HepG2 (cell line): ENCODE data around the gene TRIM7. TPM values are rescaled to one million over a fixed set of nuclear protein-coding genes. Genes with fewer than 3 reads are reported as not detected.

Experiments
- BRD4 ChIP-seq: sonication (generic); formaldehyde crosslinking; IDR thresholded peaks from 2 replicates; pipeline ENCODE4 v1.4.0; 2020; ENCODE audit warnings: missing genetic modification reagents
- DR1 ChIP-seq: sonication (generic); formaldehyde crosslinking; IDR thresholded peaks from 2 replicates; pipeline ENCODE4 v1.8.0; 2021; ENCODE audit warnings: mild to moderate bottlenecking, missing genetic modification reagents, inconsistent platforms
- EHMT2 ChIP-seq: fragments of 200-600 bp; sonication (generic); IDR thresholded peaks from 2 replicates; pipeline ENCODE4 v1.7.0; 2017; ENCODE audit warnings: antibody characterized with exemption, low read depth, low read length, borderline replicate concordance
- FOXA3 ChIP-seq: IDR thresholded peaks from 2 replicates; pipeline ENCODE4 v1.6.1; 2016; ENCODE audit warnings: missing genetic modification reagents, missing compliant biosample characterization
- FOXO4 ChIP-seq: sonication (generic); formaldehyde crosslinking; conservative IDR thresholded peaks from 2 replicates; pipeline ENCODE4 v1.8.1; 2023; ENCODE audit warnings: missing genetic modification reagents
- GATA4 ChIP-seq: sonication (generic); IDR thresholded peaks from 2 replicates; pipeline ENCODE4 v1.6.1; 2016; ENCODE audit warnings: antibody characterized with exemption, low read depth, borderline replicate concordance
- HIVEP1 ChIP-seq: sonication (generic); formaldehyde crosslinking; IDR thresholded peaks from 2 replicates; pipeline ENCODE4 v1.4.0; 2020; ENCODE audit warnings: mild to moderate bottlenecking, missing genetic modification reagents
- KDM4B ChIP-seq: sonication (generic); formaldehyde crosslinking; IDR thresholded peaks from 2 replicates; pipeline ENCODE4 v1.4.0; 2020; ENCODE audit warnings: missing genetic modification reagents
- KLF16 ChIP-seq, 2 experiments: sonication (generic) in 1 of 2; formaldehyde crosslinking in 1 of 2; IDR thresholded peaks; 2 replicates each; pipeline versions ENCODE4 v1.6.1 to v1.8.0; 2016 to 2023; ENCODE audit warnings: missing genetic modification reagents in 2 of 2, missing compliant biosample characterization in 1 of 2
- RBFOX2 ChIP-seq: fragments of 200-400 bp; formaldehyde crosslinking; IDR thresholded peaks from 2 replicates; pipeline ENCODE4 v1.6.1; 2017; ENCODE audit warnings: low read depth, mild to moderate bottlenecking, low read length
- SMAD9 ChIP-seq: sonication (generic); formaldehyde crosslinking; IDR thresholded peaks from 2 replicates; pipeline ENCODE4 v1.5.1; 2020; ENCODE audit warnings: mild to moderate bottlenecking, missing genetic modification reagents
- ZNF274 ChIP-seq: sonication (generic); formaldehyde crosslinking; IDR thresholded peaks from 2 replicates; pipeline ENCODE4 v1.5.1; 2020; ENCODE audit warnings: mild to moderate bottlenecking, missing genetic modification reagents
- ZNF558 ChIP-seq: sonication (generic); formaldehyde crosslinking; IDR thresholded peaks from 2 replicates; pipeline ENCODE4 v1.9.0; 2022; ENCODE audit warnings: mild to moderate bottlenecking, missing genetic modification reagents, borderline replicate concordance
- ZNF737 ChIP-seq: sonication (generic); formaldehyde crosslinking; IDR thresholded peaks from 2 replicates; pipeline ENCODE4 v1.5.0; 2020; ENCODE audit warnings: missing genetic modification reagents, mild to moderate bottlenecking, borderline replicate concordance
- ZZZ3 ChIP-seq: sonication (generic); formaldehyde crosslinking; IDR thresholded peaks from 2 replicates; pipeline ENCODE4 v1.4.0; 2020; ENCODE audit warnings: missing genetic modification reagents, mild to moderate bottlenecking, borderline replicate concordance
- polyA plus RNA-seq, 8 experiments: library from polyadenylated mRNA; depleted of rRNA in 3 of 8; stranded (reverse) in 7 of 8; unstranded in 1 of 8; fragments of >200 nt; fragmentation: Illumina TruSeq in 4 of 8; extraction: Trizol in 4 of 8; gene quantifications; 2 replicates each; pipeline versions ENCODE4 v1.2.1 to v1.2.3, GENCODE V29; 2011 to 2016; ENCODE audit warnings: low read depth in 4 of 8, missing spikeins in 1 of 8, mixed read lengths in 1 of 8; ENCODE audit not compliant: insufficient read depth in 1 of 8
- total RNA-seq, 5 experiments: library from RNA; depleted of rRNA; stranded (reverse); fragments of >200 nt; fragmentation: Illumina TruSeq; extraction: Trizol; gene quantifications; 2 replicates each; pipeline ENCODE4 v1.2.3, GENCODE V29; 2016; ENCODE audit warnings: low read depth in 1 of 5
- TF ChIP-seq, protein P1 (sequence below), 2 experiments: fragments of 450-650 bp in 1 of 2; sonication (generic) in 1 of 2; formaldehyde crosslinking in 1 of 2; IDR thresholded peaks; 2 replicates each; pipeline versions ENCODE4 v1.6.1 to v1.8.0; 2016 to 2022; ENCODE audit warnings: antibody characterized with exemption in 1 of 2, mild to moderate bottlenecking in 1 of 2, missing genetic modification reagents in 1 of 2
- TF ChIP-seq, protein P2 (sequence below): sonication (generic); IDR thresholded peaks from 2 replicates; pipeline ENCODE4 v1.6.1; 2016; ENCODE audit warnings: low read depth, borderline replicate concordance

Gene TRIM7
- total and polyA plus RNA-seq, 2 of the 13 experiments (the other 11 are each of a cell fraction or from before 2014, with no cell fraction given), result 0.13 TPM; not detected in 1

DNA sequence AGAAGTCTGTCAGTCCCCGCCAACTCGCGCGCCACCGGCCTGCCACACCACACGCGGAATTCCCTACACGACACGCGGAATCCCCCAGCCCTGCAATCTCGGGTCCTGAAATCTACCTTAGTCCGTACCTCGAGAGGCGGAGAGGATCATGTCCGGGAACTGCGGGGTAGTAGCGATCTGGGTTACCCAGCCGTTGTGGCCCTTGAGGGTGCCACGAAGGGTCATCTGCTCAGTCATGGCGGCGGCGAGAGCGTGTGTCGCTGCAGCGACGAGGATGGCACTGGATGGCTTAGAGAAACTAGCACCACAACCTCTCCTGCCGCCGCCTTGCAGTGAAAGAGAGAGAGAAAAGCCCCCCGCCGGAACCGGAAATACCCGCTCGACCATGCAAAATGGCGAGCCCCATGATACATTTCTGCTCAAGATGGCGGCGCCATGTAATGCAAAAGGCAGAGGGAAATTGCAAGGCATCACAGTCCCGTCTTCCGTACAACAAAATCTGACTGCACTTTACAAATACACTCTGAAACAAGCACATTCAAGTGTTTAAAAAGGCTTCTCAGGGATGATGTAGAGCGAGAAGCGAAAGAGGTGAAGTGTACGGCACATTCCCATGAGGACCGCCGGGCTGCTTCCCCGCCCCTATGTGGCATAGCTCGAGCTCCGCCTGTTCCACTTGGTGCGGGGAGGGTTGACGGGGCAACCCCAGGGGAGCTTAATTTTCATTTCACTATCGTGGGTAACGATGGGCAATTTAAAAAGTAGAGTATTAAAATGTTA lies 38.8 kb upstream of the TRIM7 start, which contains the start of gene RACK1 (continued):
- TF ChIP-seq, protein P1, sequence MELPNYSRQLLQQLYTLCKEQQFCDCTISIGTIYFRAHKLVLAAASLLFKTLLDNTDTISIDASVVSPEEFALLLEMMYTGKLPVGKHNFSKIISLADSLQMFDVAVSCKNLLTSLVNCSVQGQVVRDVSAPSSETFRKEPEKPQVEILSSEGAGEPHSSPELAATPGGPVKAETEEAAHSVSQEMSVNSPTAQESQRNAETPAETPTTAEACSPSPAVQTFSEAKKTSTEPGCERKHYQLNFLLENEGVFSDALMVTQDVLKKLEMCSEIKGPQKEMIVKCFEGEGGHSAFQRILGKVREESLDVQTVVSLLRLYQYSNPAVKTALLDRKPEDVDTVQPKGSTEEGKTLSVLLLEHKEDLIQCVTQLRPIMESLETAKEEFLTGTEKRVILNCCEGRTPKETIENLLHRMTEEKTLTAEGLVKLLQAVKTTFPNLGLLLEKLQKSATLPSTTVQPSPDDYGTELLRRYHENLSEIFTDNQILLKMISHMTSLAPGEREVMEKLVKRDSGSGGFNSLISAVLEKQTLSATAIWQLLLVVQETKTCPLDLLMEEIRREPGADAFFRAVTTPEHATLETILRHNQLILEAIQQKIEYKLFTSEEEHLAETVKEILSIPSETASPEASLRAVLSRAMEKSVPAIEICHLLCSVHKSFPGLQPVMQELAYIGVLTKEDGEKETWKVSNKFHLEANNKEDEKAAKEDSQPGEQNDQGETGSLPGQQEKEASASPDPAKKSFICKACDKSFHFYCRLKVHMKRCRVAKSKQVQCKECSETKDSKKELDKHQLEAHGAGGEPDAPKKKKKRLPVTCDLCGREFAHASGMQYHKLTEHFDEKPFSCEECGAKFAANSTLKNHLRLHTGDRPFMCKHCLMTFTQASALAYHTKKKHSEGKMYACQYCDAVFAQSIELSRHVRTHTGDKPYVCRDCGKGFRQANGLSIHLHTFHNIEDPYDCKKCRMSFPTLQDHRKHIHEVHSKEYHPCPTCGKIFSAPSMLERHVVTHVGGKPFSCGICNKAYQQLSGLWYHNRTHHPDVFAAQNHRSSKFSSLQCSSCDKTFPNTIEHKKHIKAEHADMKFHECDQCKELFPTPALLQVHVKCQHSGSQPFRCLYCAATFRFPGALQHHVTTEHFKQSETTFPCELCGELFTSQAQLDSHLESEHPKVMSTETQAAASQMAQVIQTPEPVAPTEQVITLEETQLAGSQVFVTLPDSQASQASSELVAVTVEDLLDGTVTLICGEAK (IDR thresholded peaks at IDR 0.05), result peak; percentile 67; the same call in 1 of the 2 replicates
- TF ChIP-seq, protein P1 (CRISPR knock-in tag; IDR thresholded peaks at IDR 0.05), result peak; percentile 69; the same call in 1 of the 2 replicates
- TF ChIP-seq FOXO4 (CRISPR knock-in tag), result no peak
- TF ChIP-seq SMAD9, result peak; percentile 76; the same call in 1 of the 2 replicates
- peak; percentile 88 for TF ChIP-seq BRD4 (CRISPR knock-in tag)
- TF ChIP-seq HIVEP1 (CRISPR knock-in tag), result peak; percentile 25; the same call in 1 of the 2 replicates
- TF ChIP-seq, protein P2, sequence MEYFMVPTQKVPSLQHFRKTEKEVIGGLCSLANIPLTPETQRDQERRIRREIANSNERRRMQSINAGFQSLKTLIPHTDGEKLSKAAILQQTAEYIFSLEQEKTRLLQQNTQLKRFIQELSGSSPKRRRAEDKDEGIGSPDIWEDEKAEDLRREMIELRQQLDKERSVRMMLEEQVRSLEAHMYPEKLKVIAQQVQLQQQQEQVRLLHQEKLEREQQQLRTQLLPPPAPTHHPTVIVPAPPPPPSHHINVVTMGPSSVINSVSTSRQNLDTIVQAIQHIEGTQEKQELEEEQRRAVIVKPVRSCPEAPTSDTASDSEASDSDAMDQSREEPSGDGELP, result 0 out of 2 replicates have a peak, but pooled peaks have one; percentile 6
- peak in 1 of 2 experiments; percentile 72; a peak in 1 of 4 replicates for TF ChIP-seq KLF16 (CRISPR knock-in tag; IDR thresholded peaks at IDR 0.05)
- TF ChIP-seq ZNF737 (CRISPR knock-in tag), result 0 out of 2 replicates have a peak, but pooled peaks have one; percentile 92
- TF ChIP-seq ZNF558 (CRISPR knock-in tag), result peak; percentile 89
- peak; percentile 49; the same call in 1 of the 2 replicates for TF ChIP-seq GATA4
- peak; percentile 98; the same call in 1 of the 2 replicates for TF ChIP-seq ZZZ3 (CRISPR knock-in tag)
- TF ChIP-seq FOXA3, result no peak
- TF ChIP-seq DR1 (CRISPR knock-in tag), result peak; percentile 81
- TF ChIP-seq ZNF274 (CRISPR knock-in tag), result 0 out of 2 replicates have a peak, but pooled peaks have one; percentile 31
- peak; percentile 32; the same call in 1 of the 2 replicates for TF ChIP-seq KDM4B
- TF ChIP-seq EHMT2, result no peak
- TF ChIP-seq RBFOX2, result peak; percentile 90
